SHP77 treated with DMSO at 0.1 percent for 48 hours (cell line): Measurements from ENCODE around the gene PAQR5.
"Not testable (repeated sequence)": the region's sequence is repeated elsewhere in the genome, so short reads cannot be mapped to it uniquely, and the experiment has no call there.

Source experiments
- DNase-seq: peaks from one replicate; lab custom pipeline; 2025; lab: John Stamatoyannopoulos, UW

Gene PAQR5

GRCh38 chr15:69357773-69358771 is 59.4 kb downstream of the PAQR5 start:
- no peak for DNase-seq

- DNase-seq, result no peak
These were observed 60.1 kb downstream of the PAQR5 start for GRCh38 chr15:69358850-69359249.

GRCh38 chr15:69359722-69360121 is 61.0 kb downstream of the PAQR5 start:
- DNase-seq, result no peak

GRCh38 chr15:69360642-69361041 is 61.9 kb downstream of the PAQR5 start:
- no peak for DNase-seq

- DNase-seq, result no peak
These were observed 68.5 kb downstream of the PAQR5 start for GRCh38 chr15:69367236-69367635.

GRCh38 chr15:69369631-69370030 is 70.9 kb downstream of the PAQR5 start:
- DNase-seq, result no peak

GRCh38 chr15:69373406-69373805 is 74.7 kb downstream of the PAQR5 start:
- no peak for DNase-seq

GRCh38 chr15:69375151-69375790 is 76.6 kb downstream of the PAQR5 start:
- no peak for DNase-seq

GRCh38 chr15:69377216-69377970 is 78.7 kb downstream of the PAQR5 start:
- DNase-seq, result no peak

GRCh38 chr15:69380100-69380725 is 81.5 kb downstream of the PAQR5 start:
- peak; percentile 4 for DNase-seq

- no peak for DNase-seq
These were observed 82.0 kb downstream of the PAQR5 start for GRCh38 chr15:69380726-69381105.

GRCh38 chr15:69382176-69382575 is 83.5 kb downstream of the PAQR5 start:
- not testable (repeated sequence) for DNase-seq

GRCh38 chr15:69384066-69384465 is 85.4 kb downstream of the PAQR5 start:
- not testable (repeated sequence) for DNase-seq

- no peak for DNase-seq
These were observed 86.2 kb downstream of the PAQR5 start for GRCh38 chr15:69384626-69385598.

GRCh38 chr15:69385831-69386230 is 87.1 kb downstream of the PAQR5 start:
- DNase-seq, result no peak

- no peak for DNase-seq
These were observed 87.6 kb downstream of the PAQR5 start for GRCh38 chr15:69386284-69386683.

GRCh38 chr15:69388260-69388705 is 89.6 kb downstream of the PAQR5 start:
- DNase-seq, result no peak

- DNase-seq, result no peak
These were observed 90.7 kb downstream of the PAQR5 start for GRCh38 chr15:69389426-69389825.

GRCh38 chr15:69390575-69390974 is 91.9 kb downstream of the PAQR5 start:
- no peak for DNase-seq

GRCh38 chr15:69391046-69391757 is 92.5 kb downstream of the PAQR5 start:
- no peak for DNase-seq
